ENCODE data around the gene MICAL2.

The MICAL2 gene

GRCh38 chr11:12149672-12150225 lies 39.4 kb downstream of the MICAL2 start:
- TF ChIP-seq, protein P1, sequence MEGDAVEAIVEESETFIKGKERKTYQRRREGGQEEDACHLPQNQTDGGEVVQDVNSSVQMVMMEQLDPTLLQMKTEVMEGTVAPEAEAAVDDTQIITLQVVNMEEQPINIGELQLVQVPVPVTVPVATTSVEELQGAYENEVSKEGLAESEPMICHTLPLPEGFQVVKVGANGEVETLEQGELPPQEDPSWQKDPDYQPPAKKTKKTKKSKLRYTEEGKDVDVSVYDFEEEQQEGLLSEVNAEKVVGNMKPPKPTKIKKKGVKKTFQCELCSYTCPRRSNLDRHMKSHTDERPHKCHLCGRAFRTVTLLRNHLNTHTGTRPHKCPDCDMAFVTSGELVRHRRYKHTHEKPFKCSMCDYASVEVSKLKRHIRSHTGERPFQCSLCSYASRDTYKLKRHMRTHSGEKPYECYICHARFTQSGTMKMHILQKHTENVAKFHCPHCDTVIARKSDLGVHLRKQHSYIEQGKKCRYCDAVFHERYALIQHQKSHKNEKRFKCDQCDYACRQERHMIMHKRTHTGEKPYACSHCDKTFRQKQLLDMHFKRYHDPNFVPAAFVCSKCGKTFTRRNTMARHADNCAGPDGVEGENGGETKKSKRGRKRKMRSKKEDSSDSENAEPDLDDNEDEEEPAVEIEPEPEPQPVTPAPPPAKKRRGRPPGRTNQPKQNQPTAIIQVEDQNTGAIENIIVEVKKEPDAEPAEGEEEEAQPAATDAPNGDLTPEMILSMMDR (IDR thresholded peaks at IDR 0.05; ENCODE audit: low read depth, low read length, missing control alignments) = no peak
- H3K4me3 ChIP-seq (ENCODE audit: low read depth, low read length) = no peak overlapping the region
- DNase-seq (ENCODE audit: low read depth) = peak; percentile 8

DNA sequence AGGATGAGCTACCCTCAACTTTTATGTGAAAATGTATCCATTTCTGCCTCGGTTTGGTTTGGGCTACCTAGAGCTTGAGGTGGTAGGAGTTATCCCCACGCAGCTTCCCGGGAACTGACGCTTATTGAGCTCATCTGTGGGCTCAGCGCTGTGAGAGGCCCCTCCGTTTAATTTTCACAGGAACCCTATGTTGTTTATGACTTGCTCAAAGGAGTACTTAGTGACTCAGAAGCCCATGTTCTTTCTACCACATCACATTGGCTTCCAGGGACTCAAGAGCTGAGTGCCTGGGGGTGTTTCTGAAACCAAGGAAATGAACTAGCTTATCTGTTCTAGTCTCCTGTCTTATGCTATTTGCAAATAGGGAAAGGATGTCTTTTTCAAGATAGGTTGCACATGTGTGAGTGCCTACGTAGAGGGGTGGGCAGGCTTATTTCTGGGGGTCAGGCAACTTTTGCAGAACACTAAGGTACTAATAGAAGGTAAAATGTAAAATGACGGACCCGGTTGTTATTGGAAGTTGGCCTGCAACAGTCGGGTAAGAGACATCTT lies 40.5 kb downstream of the MICAL2 start:
- no peak overlapping the region for H3K4me3 ChIP-seq (ENCODE audit: low read depth, low read length)
- DNase-seq (ENCODE audit: low read depth) = no peak
- TF ChIP-seq, protein P1 (IDR thresholded peaks at IDR 0.05; ENCODE audit: low read depth, low read length, missing control alignments) = no peak

GRCh38 chr11:12152321-12152720 lies 41.9 kb downstream of the MICAL2 start:
- no peak overlapping the region for H3K4me3 ChIP-seq (ENCODE audit: low read depth, low read length)
- TF ChIP-seq, protein P1 (IDR thresholded peaks at IDR 0.05; ENCODE audit: low read depth, low read length, missing control alignments) = no peak
- DNase-seq (ENCODE audit: low read depth) = no peak

DNA sequence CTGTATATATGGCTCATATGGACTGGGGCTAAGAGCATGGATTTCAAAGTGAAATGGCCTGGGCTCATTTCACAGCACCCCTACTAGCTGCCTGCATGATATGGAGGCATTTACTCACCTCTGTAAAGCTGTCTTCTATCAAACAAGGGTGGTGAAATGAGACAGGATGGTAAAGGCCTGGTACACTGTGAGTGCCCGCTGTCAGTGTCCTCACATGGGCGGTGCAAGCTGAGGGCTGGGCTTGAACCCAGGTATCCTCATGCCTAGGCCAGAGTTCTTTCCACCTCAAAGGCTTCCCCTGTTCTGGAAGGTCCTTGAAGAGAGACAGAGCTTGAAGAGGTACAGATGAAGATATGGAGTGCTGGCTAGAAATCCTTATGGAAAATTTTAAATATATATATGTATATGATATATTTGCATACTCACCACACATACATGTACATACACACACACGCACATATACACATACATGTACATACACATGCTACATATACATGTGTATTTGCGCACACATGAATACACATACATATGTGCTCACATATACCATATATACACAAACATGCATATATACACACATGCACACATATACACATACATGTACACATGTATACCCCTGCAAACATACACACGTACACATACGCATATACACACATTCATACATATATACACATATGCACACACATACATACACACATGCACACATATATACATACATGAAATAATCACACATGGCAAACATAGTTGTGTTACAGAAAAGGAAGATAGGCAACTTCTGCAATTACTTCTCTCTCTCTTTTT lies 44.7 kb downstream of the MICAL2 start:
- no peak for DNase-seq (ENCODE audit: low read depth)
- H3K4me3 ChIP-seq (ENCODE audit: low read depth, low read length) = no peak overlapping the region
- TF ChIP-seq, protein P1 (IDR thresholded peaks at IDR 0.05; ENCODE audit: low read depth, low read length, missing control alignments) = no peak

GRCh38 chr11:12155696-12156095 lies 45.3 kb downstream of the MICAL2 start:
- TF ChIP-seq, protein P1 (IDR thresholded peaks at IDR 0.05; ENCODE audit: low read depth, low read length, missing control alignments) = no peak
- no peak for DNase-seq (ENCODE audit: low read depth)
- no peak overlapping the region for H3K4me3 ChIP-seq (ENCODE audit: low read depth, low read length)

DNA sequence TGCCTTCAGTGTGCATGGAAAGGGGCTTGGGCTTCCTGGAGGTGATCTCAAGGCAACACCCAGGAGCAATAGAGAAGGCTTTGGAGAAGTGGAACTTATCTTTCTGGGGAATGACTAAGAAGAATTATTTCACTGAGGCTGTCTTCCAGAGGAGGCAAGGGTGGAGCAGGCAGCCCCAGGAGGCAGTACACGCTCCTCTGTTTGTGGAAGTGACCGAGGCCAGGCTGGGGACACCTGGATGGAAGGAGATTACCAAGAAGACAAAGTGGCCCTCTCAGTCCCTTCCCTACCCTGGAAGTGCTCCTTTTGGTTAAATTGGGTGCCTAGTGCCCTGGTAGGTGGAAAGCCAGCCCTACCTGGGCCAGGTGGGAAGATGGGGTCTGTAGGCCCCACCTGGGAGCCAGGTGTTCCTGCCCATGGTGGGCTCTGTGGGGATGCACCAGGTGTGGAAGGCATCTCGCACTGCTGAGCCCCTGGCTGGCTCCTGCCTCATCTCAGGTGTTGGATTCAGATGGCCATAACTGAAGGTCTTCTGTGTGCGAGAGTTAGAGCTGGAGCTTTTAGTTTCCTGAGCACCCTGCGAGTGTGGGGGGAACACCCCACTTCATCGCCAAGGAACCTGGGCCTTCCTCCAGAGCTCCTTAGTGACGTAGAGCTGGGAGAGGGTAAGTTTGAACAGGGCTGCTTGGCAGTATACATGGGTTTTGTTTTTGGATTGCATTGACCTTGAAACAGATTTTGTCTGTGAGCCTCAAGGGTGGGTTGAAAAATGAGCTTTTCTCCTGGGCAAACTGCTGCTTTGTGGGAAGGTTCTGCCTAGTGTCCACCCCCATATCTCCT lies 46.1 kb downstream of the MICAL2 start:
- TF ChIP-seq, protein P1 (IDR thresholded peaks at IDR 0.05; ENCODE audit: low read depth, low read length, missing control alignments) = no peak
- no peak for DNase-seq (ENCODE audit: low read depth)
- H3K4me3 ChIP-seq (ENCODE audit: low read depth, low read length) = no peak overlapping the region

Measured in GM12864 (cell line).